Gastroesophageal sphincter (tissue), 4 donors: ENCODE data around the gene RREB1. TPM values are rescaled to one million over a fixed set of nuclear protein-coding genes. Genes with fewer than 3 reads are reported as not detected.

Source experiments
- ATAC-seq: fragments of 150-250 bp; one replicate; pipeline ENCODE4 v1.9.1; 2016; ENCODE audit warnings: mild to moderate bottlenecking, moderate library complexity
- H3K27ac ChIP-seq, 4 donors: fragments of 200-600 bp; sonication (generic) in 3 of 4; 1 replicate in 3 of 4; 2 replicates in 1 of 4; pipeline ENCODE4 v1.5.1; 2016 to 2019
- H3K27me3 ChIP-seq: fragments of 200-600 bp; sonication (generic); one replicate; pipeline ENCODE4 v1.5.1; 2019
- H3K36me3 ChIP-seq, 2 donors: fragments of 200-600 bp; sonication (generic); one replicate each; pipeline ENCODE4 v1.5.1; 2019; ENCODE audit warnings: control low read depth in 1 of 2
- H3K4me1 ChIP-seq, 3 donors: fragments of 200-600 bp; sonication (generic); 1 replicate in 2 of 3; 2 replicates in 1 of 3; pipeline ENCODE4 v1.5.1; 2016 to 2019; ENCODE audit warnings: control low read depth in 2 of 3
- H3K4me3 ChIP-seq, 2 donors: fragments of 200-600 bp; sonication (generic); one replicate each; pipeline ENCODE4 v1.5.1; 2019; ENCODE audit warnings: mild to moderate bottlenecking in 1 of 2, moderate library complexity in 1 of 2
- H3K9me3 ChIP-seq, 3 donors: fragments of 200-600 bp; sonication (generic); one replicate each; pipeline ENCODE4 v1.5.1; 2017 to 2019; ENCODE audit warnings: control low read depth in 2 of 3
- CTCF ChIP-seq, 4 experiments: fragments of 200-600 bp in 2 of 4; fragments of 450-650 bp in 2 of 4; sonication (generic) in 1 of 4; IDR thresholded peaks; one replicate each; pipeline ENCODE4 v1.5.1; 2017 to 2019; ENCODE audit warnings: antibody characterized with exemption in 4 of 4, mild to moderate bottlenecking in 2 of 4, moderate library complexity in 2 of 4
- EP300 ChIP-seq: sonication (generic); formaldehyde crosslinking; IDR thresholded peaks from one replicate; pipeline ENCODE4 v1.6.1; 2017; ENCODE audit warnings: antibody characterized with exemption, mild to moderate bottlenecking
- POLR2A ChIP-seq, 2 donors: fragments of 450-650 bp; IDR thresholded peaks; one replicate each; pipeline ENCODE4 v1.6.1; 2017; ENCODE audit warnings: antibody characterized with exemption in 2 of 2, mild to moderate bottlenecking in 2 of 2, moderate library complexity in 1 of 2
- POLR2AphosphoS5 ChIP-seq: sonication (generic); formaldehyde crosslinking; IDR thresholded peaks from one replicate; pipeline ENCODE4 v1.6.1; 2017; ENCODE audit warnings: antibody characterized with exemption
- WGBS, 2 donors: methylation state at CpG; one replicate each; pipeline ENCODE4 v1.1.5; 2018; ENCODE audit warnings: low coverage in 1 of 2; 5-methylcytosine and 5-hydroxymethylcytosine counted together
- total RNA-seq, 4 donors: library from RNA; depleted of rRNA; stranded (reverse); fragments of >200 nt; gene quantifications; one replicate each; pipeline ENCODE4 v1.1.0, GENCODE V29; 2016

The RREB1 gene
- total RNA-seq, 4 donors from 2014 or later = 20.3 to 40.8 (median 28.1) TPM

GRCh38 chr6:7115543-7116231, 7.9 kb downstream of the RREB1 start:
- no peaks in the 10 kb centered on the region for H3K36me3 ChIP-seq
- peak; percentile 16 for TF ChIP-seq POLR2AphosphoS5
- TF ChIP-seq POLR2A (IDR thresholded peaks at IDR 0.05) = no peak
- WGBS, 2 donors = 30 to 62% methylated on average over 9 to 14 of the region's 15 CpGs
- peak; percentile 36 for ATAC-seq
- H3K4me3 ChIP-seq = no peak overlapping the region
- H3K27ac ChIP-seq = peak overlapping the region; percentile 6 to 99 (median 70)
- no peaks in the 10 kb centered on the region for H3K27me3 ChIP-seq
- no peaks in the 10 kb centered on the region for H3K9me3 ChIP-seq
- H3K4me1 ChIP-seq = peaks cover 5 to 95% (median 26%) of the 10 kb centered on the region in 3 donors

- H3K36me3 ChIP-seq = no peaks in the 10 kb centered on the region
- peaks cover 5 to 67% (median 22%) of the 10 kb centered on the region in 3 donors for H3K4me1 ChIP-seq
- H3K27me3 ChIP-seq = no peaks in the 10 kb centered on the region
- H3K27ac ChIP-seq = peak overlapping the region in 2 of 4 donors; percentile 32 to 38
- TF ChIP-seq POLR2AphosphoS5 (no peak), EP300 (no peak), POLR2A (IDR thresholded peaks at IDR 0.05) (no peak), CTCF (IDR thresholded peaks at IDR 0.05) (no peak)
- WGBS, 2 donors = 74 to 76% methylated on average over 10 to 12 of the region's 12 CpGs
- H3K4me3 ChIP-seq = no peak overlapping the region
- no peak for ATAC-seq
- no peaks in the 10 kb centered on the region for H3K9me3 ChIP-seq
Observed at GRCh38 chr6:7119272-7119801, 11.6 kb downstream of the RREB1 start.

GRCh38 chr6:7121700-7122241, 14.0 kb downstream of the RREB1 start:
- Histone ChIP-seq H3K9me3 (no peaks in the 10 kb centered on the region), H3K36me3 (no peaks in the 10 kb centered on the region), H3K4me3 (no peak overlapping the region), H3K27me3 (no peaks in the 10 kb centered on the region), H3K27ac (no peak overlapping the region), H3K4me1 (peaks cover 0 to 66% (median 10%) of the 10 kb centered on the region in 3 donors)
- TF ChIP-seq POLR2AphosphoS5 (no peak), CTCF (IDR thresholded peaks at IDR 0.05) (no peak), EP300 (no peak), POLR2A (IDR thresholded peaks at IDR 0.05) (no peak)
- WGBS, 2 donors = 87 to 89% methylated on average over 6 to 7 of the region's 7 CpGs
- no peak for ATAC-seq

DNA sequence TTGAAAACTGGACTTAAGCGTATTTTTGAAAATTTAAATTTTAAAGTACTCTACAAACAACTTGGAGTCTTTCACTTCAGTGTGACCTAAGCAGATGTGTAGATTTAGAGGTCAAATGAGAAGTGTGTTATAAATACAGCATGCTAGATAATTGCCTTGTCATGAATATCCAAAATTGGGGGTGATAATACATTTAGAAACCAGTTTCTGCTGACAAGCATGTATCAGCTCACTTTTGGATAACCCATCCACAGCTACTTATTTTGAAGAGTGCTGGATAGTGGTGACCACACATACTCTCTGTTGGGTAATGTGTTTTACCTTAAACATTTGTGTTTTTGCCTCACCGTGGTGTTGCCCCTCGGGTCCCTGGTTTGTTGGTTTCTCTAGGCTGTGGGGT, 14.9 kb downstream of the RREB1 start:
- Histone ChIP-seq H3K36me3 (no peaks in the 10 kb centered on the region), H3K27ac (no peak overlapping the region), H3K9me3 (no peaks in the 10 kb centered on the region), H3K4me3 (no peak overlapping the region), H3K27me3 (no peaks in the 10 kb centered on the region), H3K4me1 (peaks cover 0 to 68% (median 10%) of the 10 kb centered on the region in 3 donors)
- ATAC-seq = no peak
- TF ChIP-seq POLR2A (IDR thresholded peaks at IDR 0.05) (no peak), POLR2AphosphoS5 (no peak), CTCF (IDR thresholded peaks at IDR 0.05) (no peak), EP300 (no peak)
- 97 to 100% methylated on average over 3 of the region's 3 CpGs for WGBS, 2 donors

DNA sequence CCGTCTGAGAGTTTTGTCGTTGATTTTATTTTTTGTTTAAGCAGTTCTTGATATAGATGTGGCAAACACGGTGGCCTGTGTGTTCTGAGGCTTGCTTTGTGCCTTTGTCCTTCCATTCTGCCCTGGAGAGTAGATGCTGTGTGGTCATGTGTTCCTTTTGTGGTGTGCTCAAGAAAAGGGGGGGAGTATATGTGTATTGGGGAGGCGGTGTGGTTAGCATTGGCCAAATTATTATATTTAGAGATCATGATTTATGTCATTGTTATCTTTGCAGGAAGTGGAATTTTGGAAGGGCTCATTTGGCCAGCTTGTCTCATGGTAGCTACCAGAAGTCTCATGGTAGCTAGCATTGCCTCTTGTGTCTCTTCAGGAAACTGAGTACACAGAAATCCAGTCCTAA, 16.4 kb downstream of the RREB1 start:
- Histone ChIP-seq H3K27ac (no peak overlapping the region), H3K4me3 (no peak overlapping the region), H3K27me3 (no peaks in the 10 kb centered on the region), H3K9me3 (no peaks in the 10 kb centered on the region), H3K4me1 (peaks cover 0 to 69% (median 12%) of the 10 kb centered on the region in 3 donors), H3K36me3 (no peaks in the 10 kb centered on the region)
- TF ChIP-seq POLR2A (IDR thresholded peaks at IDR 0.05) = no peak
- WGBS, 2 donors = 68 to 78% methylated on average over 1 to 4 of the region's 4 CpGs
- ATAC-seq = no peak

DNA sequence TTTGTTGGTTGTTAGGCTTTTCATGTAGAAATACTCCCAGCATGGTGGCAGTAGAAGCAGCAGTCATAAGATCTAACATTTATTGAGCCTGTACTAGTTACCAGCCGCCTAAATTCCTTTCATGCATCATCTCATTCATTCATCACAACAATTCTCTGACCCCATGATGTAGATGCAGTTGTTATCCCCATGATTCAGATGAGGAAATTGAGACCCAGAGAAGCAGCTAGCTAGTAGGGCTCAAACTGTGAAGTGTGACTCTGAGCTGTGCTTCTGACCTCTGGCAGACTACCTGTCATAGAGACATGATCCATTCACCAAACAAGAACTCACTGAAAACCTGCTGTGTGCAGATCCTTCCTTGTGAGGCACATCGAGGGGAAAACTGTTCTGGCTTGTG, 16.9 kb downstream of the RREB1 start:
- no peaks in the 10 kb centered on the region for H3K27me3 ChIP-seq
- H3K27ac ChIP-seq = no peak overlapping the region
- no peak for TF ChIP-seq POLR2A (IDR thresholded peaks at IDR 0.05)
- no peak for TF ChIP-seq POLR2AphosphoS5
- TF ChIP-seq EP300 = no peak
- no peak for TF ChIP-seq CTCF (IDR thresholded peaks at IDR 0.05)
- H3K36me3 ChIP-seq = no peaks in the 10 kb centered on the region
- H3K4me3 ChIP-seq = no peak overlapping the region
- peaks cover 0 to 69% (median 12%) of the 10 kb centered on the region in 3 donors for H3K4me1 ChIP-seq
- ATAC-seq = no peak
- 41 to 54% methylated on average over 2 of the region's 2 CpGs for WGBS, 2 donors
- H3K9me3 ChIP-seq = no peaks in the 10 kb centered on the region
